DMS153 (cell line): Measurements from ENCODE around the gene UQCRC1.

Experiments
- DNase-seq: peaks from one replicate; lab custom pipeline; 2025; lab: John Stamatoyannopoulos, UW

The UQCRC1 gene

GRCh38 chr3:48633743-48634142 lies 24.3 kb upstream of the UQCRC1 start:
- no peak for DNase-seq

- DNase-seq: no peak
These were observed 23.8 kb upstream of the UQCRC1 start for GRCh38 chr3:48633256-48633655.

GRCh38 chr3:48631516-48632448 lies 22.3 kb upstream of the UQCRC1 start:
- DNase-seq: no peak

- DNase-seq: no peak
These were observed 21.4 kb upstream of the UQCRC1 start for GRCh38 chr3:48630833-48631232.

GRCh38 chr3:48630407-48630806 lies 21.0 kb upstream of the UQCRC1 start:
- DNase-seq: no peak

GRCh38 chr3:48629894-48630293 lies 20.4 kb upstream of the UQCRC1 start:
- no peak for DNase-seq

- no peak for DNase-seq
These were observed 19.0 kb upstream of the UQCRC1 start for GRCh38 chr3:48628277-48629017.

- DNase-seq: no peak
These were observed 16.2 kb upstream of the UQCRC1 start for GRCh38 chr3:48625600-48625999.

- no peak for DNase-seq
These were observed 15.3 kb upstream of the UQCRC1 start for GRCh38 chr3:48624767-48625166.

GRCh38 chr3:48623851-48624547 lies 14.6 kb upstream of the UQCRC1 start:
- DNase-seq: peak; percentile 81

- no peak for DNase-seq
These were observed 12.0 kb upstream of the UQCRC1 start, which contains the start of gene TMEM89 for GRCh38 chr3:48621461-48621869. Gene TMEM89, minus strand, starts transcription at chr3:48621769. Its CDS starts 13 bp downstream, at chr3:48621756.

GRCh38 chr3:48619541-48620524 lies 10.4 kb upstream of the UQCRC1 start:
- DNase-seq: no peak

GRCh38 chr3:48617559-48617958 lies 8.1 kb upstream of the UQCRC1 start:
- DNase-seq: no peak

GRCh38 chr3:48614044-48614443 lies 4.6 kb upstream of the UQCRC1 start:
- no peak for DNase-seq

GRCh38 chr3:48612309-48612708 lies 2.9 kb upstream of the UQCRC1 start:
- no peak for DNase-seq

GRCh38 chr3:48607519-48607918 lies 1.9 kb downstream of the UQCRC1 start:
- no peak for DNase-seq

GRCh38 chr3:48601622-48601994 lies 7.8 kb downstream of the UQCRC1 start:
- DNase-seq: no peak

GRCh38 chr3:48600711-48601621 lies 8.5 kb downstream of the UQCRC1 start:
- DNase-seq: no peak

GRCh38 chr3:48599509-48600285 lies 9.7 kb downstream of the UQCRC1 start:
- no peak for DNase-seq
